ENCODE results near the gene TPI1.

TPI1 gene

GRCh38 chr12:6899427-6899826, 32.1 kb downstream of the TPI1 start:
- peaks cover 7% of the 10 kb centered on the region for H3K4me1 ChIP-seq (ENCODE audit: low read depth, poor library complexity, severe bottlenecking)
- no peak for TF ChIP-seq CTCF (conservative IDR thresholded peaks at IDR 0.05; ENCODE audit: low read depth, low read length)
- no peak overlapping the region for H3K4me3 ChIP-seq (IDR thresholded peaks at IDR 0.05; ENCODE audit: insufficient read depth, low read depth, low read length)
- H3K4me2 ChIP-seq: no peak overlapping the region
- no peaks in the 10 kb centered on the region for H4K20me1 ChIP-seq (ENCODE audit: insufficient read depth)
- H2AFZ ChIP-seq (ENCODE audit: low read depth): no peak overlapping the region
- no peaks in the 10 kb centered on the region for H3K79me2 ChIP-seq (ENCODE audit: insufficient read depth, low read depth)
- no peak overlapping the region for H3K27ac ChIP-seq
- no peaks in the 10 kb centered on the region for H3K36me3 ChIP-seq (ENCODE audit: insufficient read depth)
- H3K9ac ChIP-seq: no peak overlapping the region
- H3K27me3 ChIP-seq (ENCODE audit: insufficient read depth, low read depth): no peaks in the 10 kb centered on the region

GRCh38 chr12:6899837-6900519, 32.6 kb downstream of the TPI1 start:
- H3K4me2 ChIP-seq: no peak overlapping the region
- H3K4me3 ChIP-seq (IDR thresholded peaks at IDR 0.05; ENCODE audit: insufficient read depth, low read depth, low read length): no peak overlapping the region
- H3K9ac ChIP-seq: no peak overlapping the region
- TF ChIP-seq CTCF (conservative IDR thresholded peaks at IDR 0.05; ENCODE audit: low read depth, low read length): no peak
- no peaks in the 10 kb centered on the region for H3K79me2 ChIP-seq (ENCODE audit: insufficient read depth, low read depth)
- no peak overlapping the region for H3K27ac ChIP-seq
- no peak overlapping the region for H2AFZ ChIP-seq (ENCODE audit: low read depth)
- no peaks in the 10 kb centered on the region for H3K27me3 ChIP-seq (ENCODE audit: insufficient read depth, low read depth)
- no peaks in the 10 kb centered on the region for H4K20me1 ChIP-seq (ENCODE audit: insufficient read depth)
- peaks cover 8% of the 10 kb centered on the region for H3K4me1 ChIP-seq (ENCODE audit: low read depth, poor library complexity, severe bottlenecking)
- H3K36me3 ChIP-seq (ENCODE audit: insufficient read depth): no peaks in the 10 kb centered on the region

- H3K4me2 ChIP-seq: no peak overlapping the region
- no peak overlapping the region for H3K4me3 ChIP-seq (IDR thresholded peaks at IDR 0.05; ENCODE audit: insufficient read depth, low read depth, low read length)
- no peak overlapping the region for H3K9ac ChIP-seq
- no peaks in the 10 kb centered on the region for H3K36me3 ChIP-seq (ENCODE audit: insufficient read depth)
- H2AFZ ChIP-seq (ENCODE audit: low read depth): no peak overlapping the region
- no peaks in the 10 kb centered on the region for H4K20me1 ChIP-seq (ENCODE audit: insufficient read depth)
- H3K27me3 ChIP-seq (ENCODE audit: insufficient read depth, low read depth): no peaks in the 10 kb centered on the region
- H3K4me1 ChIP-seq (ENCODE audit: low read depth, poor library complexity, severe bottlenecking): peaks cover 8% of the 10 kb centered on the region
- TF ChIP-seq CTCF (conservative IDR thresholded peaks at IDR 0.05; ENCODE audit: low read depth, low read length): no peak
- H3K27ac ChIP-seq: no peak overlapping the region
- H3K79me2 ChIP-seq (ENCODE audit: insufficient read depth, low read depth): no peaks in the 10 kb centered on the region
These were observed 35.1 kb downstream of the TPI1 start for GRCh38 chr12:6902448-6902847.

GRCh38 chr12:6903722-6904121, 36.4 kb downstream of the TPI1 start:
- Histone ChIP-seq H3K4me2 (peak overlapping the region; percentile 97; the same call in 1 of the 2 replicates), H3K4me1 (ENCODE audit: low read depth, poor library complexity, severe bottlenecking) (peaks cover 8% of the 10 kb centered on the region), H3K36me3 (ENCODE audit: insufficient read depth) (no peaks in the 10 kb centered on the region), H3K9ac (no peak overlapping the region), H2AFZ (ENCODE audit: low read depth) (peak overlapping the region; percentile 91), H3K4me3 (IDR thresholded peaks at IDR 0.05; ENCODE audit: insufficient read depth, low read depth, low read length) (no peak overlapping the region), H3K27ac (no peak overlapping the region), H3K79me2 (ENCODE audit: insufficient read depth, low read depth) (no peaks in the 10 kb centered on the region), H4K20me1 (ENCODE audit: insufficient read depth) (no peaks in the 10 kb centered on the region), H3K27me3 (ENCODE audit: insufficient read depth, low read depth) (no peaks in the 10 kb centered on the region)
- no peak for TF ChIP-seq CTCF (conservative IDR thresholded peaks at IDR 0.05; ENCODE audit: low read depth, low read length)

Data from KMS-11 (cell line).